SK-N-MC (cell line): ENCODE results near the gene AP1S1.

Experiments used
- EZH2 ChIP-seq: fragments of 200-600 bp; sonication (generic); IDR thresholded peaks from one replicate; pipeline ENCODE4 v1.6.1; 2017; ENCODE audit warnings: antibody characterized with exemption
- POLR2AphosphoS5 ChIP-seq: IDR thresholded peaks from 2 replicates; pipeline ENCODE4 v1.6.1; 2012; ENCODE audit warnings: mild to moderate bottlenecking, low read depth, low read length, borderline replicate concordance

- TF ChIP-seq EZH2 (no peak), POLR2AphosphoS5 (no peak)
Measured at GRCh38 chr7:101108330-101108857, 45.9 kb upstream of the AP1S1 start.
